ENCODE results near the gene DCAF8.

Gene DCAF8

GRCh38 chr1:160204526-160205241 lies 57.7 kb downstream of the DCAF8 start:
- DNase-seq, result no peak

- no peak for DNase-seq
Observed at GRCh38 chr1:160200786-160201185, 61.6 kb downstream of the DCAF8 start.

- DNase-seq, result no peak
Observed at GRCh38 chr1:160197231-160197630, 65.1 kb downstream of the DCAF8 start.

DNA sequence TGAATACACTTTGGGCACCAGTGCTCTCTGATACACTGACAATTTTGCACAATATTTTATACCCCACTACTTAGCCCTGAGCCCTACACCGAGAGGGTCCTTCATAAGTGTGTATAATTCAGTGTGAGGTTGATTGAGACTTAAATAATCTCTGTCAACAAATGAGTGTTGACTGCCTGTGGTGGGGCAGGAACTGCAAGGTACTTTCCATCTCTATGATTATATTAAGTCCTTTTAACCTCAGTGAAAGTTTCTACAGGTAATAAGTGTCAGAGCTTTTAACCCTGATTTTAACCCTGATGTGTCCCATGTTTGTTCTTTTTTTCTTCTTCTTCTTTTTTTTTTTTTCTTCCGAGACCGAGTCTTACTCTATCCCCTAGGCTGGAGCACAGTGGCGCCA lies 66.2 kb downstream of the DCAF8 start:
- no peak for DNase-seq

DNA sequence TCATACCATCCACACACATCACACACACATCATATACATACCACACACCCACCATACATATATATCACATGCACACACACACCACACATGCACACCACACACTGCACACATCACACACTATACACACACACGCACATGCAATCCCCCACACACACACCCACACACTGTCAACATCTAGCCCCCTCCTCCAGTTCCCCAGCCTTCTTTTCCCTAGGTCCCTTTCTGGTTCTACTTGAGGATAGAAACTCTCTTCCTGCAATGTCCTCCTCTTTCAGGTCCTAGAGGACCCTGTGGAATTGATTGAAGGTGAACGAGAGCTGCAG lies 67.7 kb downstream of the DCAF8 start:
- no peak for DNase-seq

- no peak for DNase-seq
Observed at GRCh38 chr1:160193832-160194736, 68.3 kb downstream of the DCAF8 start.

- DNase-seq, result peak; percentile 95
Observed at GRCh38 chr1:160193091-160193819, 69.1 kb downstream of the DCAF8 start.

DNA sequence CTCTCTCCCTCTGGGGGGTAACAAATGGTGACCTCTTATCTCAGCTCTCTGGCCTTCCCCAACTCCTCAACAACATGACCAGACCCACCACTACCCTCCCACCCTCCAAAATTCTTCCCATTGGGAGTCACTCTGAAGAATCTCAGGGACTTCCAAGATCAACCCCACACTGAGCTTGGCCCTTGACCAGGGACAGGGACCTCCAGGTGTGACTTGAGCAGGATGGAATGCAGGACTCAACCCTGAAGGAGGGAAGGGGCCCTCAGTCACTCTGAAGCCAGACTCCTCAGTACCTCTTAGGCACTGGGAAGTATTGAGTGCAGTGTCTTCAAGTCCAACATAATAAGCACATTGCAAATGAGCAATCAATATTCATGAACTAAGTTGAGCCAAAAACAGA lies 70.1 kb downstream of the DCAF8 start:
- no peak for DNase-seq

GRCh38 chr1:160191756-160192155 lies 70.6 kb downstream of the DCAF8 start:
- DNase-seq, result no peak

- DNase-seq, result no peak
Observed at GRCh38 chr1:160189649-160190625, 72.4 kb downstream of the DCAF8 start, which contains the start of gene CASQ1. Gene CASQ1, plus strand, starts transcription at chr1:160190575. Its CDS starts 177 bp downstream, at chr1:160190752.

DNA sequence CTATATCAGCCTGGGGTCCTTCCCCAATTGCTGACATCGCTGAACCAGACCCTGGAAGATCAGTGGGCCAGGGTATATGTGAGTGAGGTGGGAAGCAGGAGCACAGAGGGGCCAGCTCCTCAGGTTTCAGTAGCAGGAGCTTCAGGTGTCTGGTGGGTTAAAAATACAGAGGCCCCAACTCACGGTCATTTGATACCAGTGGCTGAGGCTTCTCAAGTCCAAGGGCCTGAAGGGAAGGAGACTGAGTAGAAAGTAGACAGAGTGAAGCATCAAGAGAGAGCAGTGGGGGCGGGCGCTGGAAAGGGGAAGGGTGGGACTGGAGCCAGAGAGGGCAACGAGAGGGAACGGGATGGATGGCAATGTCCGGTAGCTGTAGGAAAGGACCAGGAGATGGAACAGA lies 74.0 kb downstream of the DCAF8 start:
- no peak for DNase-seq

GRCh38 chr1:160187407-160187806 lies 74.9 kb downstream of the DCAF8 start:
- DNase-seq, result no peak

DNA sequence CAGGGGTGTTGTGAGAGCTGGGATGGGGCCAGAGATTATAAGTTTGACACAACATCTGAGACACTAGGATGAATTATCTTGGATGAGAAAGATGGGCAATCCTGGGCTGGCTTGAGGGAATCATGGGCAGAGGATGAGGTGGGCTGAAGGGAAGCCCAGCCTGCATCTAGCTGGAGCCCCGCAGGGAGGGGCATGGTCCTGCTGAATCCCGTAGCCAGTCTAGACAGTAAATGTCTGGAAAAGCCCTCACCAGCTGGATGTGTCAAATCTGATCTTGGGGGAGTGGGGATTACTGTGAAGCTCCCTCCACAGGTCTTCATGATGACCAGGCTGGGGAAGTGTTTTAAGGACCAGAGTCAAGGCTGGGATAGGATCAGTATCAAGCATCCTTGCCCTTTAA lies 75.6 kb downstream of the DCAF8 start:
- no peak for DNase-seq

DNA sequence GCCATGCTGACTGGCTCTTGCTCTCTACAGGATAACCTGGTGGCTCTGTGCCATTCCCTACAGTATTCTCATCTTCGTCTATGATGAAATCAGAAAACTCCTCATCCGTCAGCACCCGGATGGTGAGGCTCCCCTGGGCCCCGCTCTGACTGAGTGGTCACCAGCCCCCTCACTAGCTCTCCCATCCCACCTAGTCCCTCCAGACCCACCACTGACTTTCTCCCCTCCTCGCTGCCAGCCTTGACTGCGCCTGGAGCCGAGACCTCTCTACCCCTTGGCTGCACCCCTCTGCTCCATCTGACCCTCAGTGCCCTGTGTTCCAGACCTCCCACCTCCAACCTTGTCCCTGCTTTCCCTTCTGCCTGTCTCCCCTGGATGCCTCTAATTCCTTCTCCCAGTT lies 76.1 kb downstream of the DCAF8 start:
- DNase-seq, result no peak

DNA sequence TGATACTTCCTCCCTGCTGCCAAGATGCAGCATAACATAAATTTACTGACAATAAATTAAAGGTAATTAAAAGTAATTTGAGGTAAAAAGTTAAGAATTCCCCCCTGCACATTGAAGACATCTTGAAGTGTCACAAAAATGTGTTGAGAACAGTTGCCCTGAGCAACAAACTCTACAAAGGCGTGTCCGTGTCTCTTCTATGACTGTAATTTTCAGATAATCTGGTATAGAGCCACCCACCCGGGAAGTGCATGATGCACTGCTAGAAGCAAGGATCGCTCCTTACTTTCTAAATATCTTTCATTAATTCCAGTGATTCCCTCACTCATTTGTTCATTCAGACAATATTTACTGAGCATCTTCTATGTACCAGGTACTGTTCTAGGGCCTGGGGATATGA lies 83.0 kb downstream of the DCAF8 start:
- DNase-seq, result no peak

GRCh38 chr1:160178731-160179130 lies 83.6 kb downstream of the DCAF8 start:
- DNase-seq, result no peak

DNA sequence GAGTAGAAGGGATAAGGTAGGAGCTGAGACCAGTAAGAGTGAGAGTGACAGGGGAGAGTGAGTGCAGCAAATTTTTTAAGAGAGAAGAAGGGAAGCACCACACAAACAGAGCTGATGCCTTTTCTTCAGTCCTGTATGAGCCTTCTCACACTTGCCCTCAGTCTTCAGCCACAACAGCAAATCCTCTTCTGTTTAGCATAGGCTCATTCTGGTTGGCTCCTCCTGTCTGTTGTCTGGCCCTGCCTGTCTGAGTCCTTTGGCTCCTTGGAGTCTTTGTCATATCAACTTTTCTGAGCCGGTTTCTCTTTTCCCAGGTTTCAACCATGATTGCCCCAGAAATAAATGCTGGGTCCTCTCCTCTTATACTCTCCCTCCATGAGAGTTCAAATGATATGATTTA lies 84.7 kb downstream of the DCAF8 start:
- DNase-seq, result no peak

GRCh38 chr1:160177231-160177630 lies 85.1 kb downstream of the DCAF8 start:
- no peak for DNase-seq

- DNase-seq, result no peak
Observed at GRCh38 chr1:160171980-160172379, 90.4 kb downstream of the DCAF8 start.

DNA sequence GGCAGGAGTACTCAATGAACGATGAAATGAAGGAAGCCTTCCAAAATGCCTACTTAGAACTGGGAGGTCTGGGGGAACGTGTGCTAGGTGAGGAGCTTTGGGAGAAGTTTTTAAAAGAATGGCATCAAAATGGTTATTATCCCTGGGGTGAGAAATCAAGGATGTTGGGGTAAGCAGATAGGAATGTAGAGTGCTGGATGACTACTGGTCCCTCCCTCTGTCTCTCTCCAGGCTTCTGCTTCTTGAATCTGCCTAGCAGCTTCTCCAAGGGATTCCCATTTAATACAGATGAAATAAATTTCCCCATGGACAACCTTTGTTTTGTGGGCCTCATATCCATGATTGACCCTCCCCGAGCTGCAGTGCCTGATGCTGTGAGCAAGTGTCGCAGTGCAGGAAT lies 91.0 kb downstream of the DCAF8 start:
- DNase-seq, result no peak

GRCh38 chr1:160169553-160170399 lies 92.6 kb downstream of the DCAF8 start:
- DNase-seq, result no peak
